Stomach (tissue), 4 donors: ENCODE measurements around the gene STIM2.

Experiments
- EP300 ChIP-seq: sonication (generic); formaldehyde crosslinking; IDR thresholded peaks from one replicate; pipeline ENCODE4 v1.6.1; 2017; ENCODE audit warnings: antibody characterized with exemption
- POLR2A ChIP-seq, 4 donors: fragments of 450-650 bp; IDR thresholded peaks; one replicate each; pipeline ENCODE4 v1.6.1; 2016; ENCODE audit warnings: antibody characterized with exemption in 4 of 4, control low read depth in 2 of 4, mild to moderate bottlenecking in 1 of 4, moderate library complexity in 1 of 4
- POLR2AphosphoS5 ChIP-seq, 3 donors: sonication (generic); formaldehyde crosslinking; IDR thresholded peaks; one replicate each; pipeline ENCODE4 v1.6.1; 2016; ENCODE audit warnings: antibody characterized with exemption in 3 of 3
- TF ChIP-seq, protein P1 (sequence below), 7 experiments: fragments of 450-650 bp in 4 of 7; fragments of 200-600 bp in 3 of 7; sonication (generic) in 3 of 7; IDR thresholded peaks; one replicate each; pipeline ENCODE4 v1.5.1; 2016 to 2019; ENCODE audit warnings: antibody characterized with exemption in 7 of 7, control low read depth in 2 of 7, mild to moderate bottlenecking in 1 of 7

GRCh38 chr4:26950446-26950845 lies 89.8 kb downstream of the STIM2 start:
- TF ChIP-seq, protein P1, sequence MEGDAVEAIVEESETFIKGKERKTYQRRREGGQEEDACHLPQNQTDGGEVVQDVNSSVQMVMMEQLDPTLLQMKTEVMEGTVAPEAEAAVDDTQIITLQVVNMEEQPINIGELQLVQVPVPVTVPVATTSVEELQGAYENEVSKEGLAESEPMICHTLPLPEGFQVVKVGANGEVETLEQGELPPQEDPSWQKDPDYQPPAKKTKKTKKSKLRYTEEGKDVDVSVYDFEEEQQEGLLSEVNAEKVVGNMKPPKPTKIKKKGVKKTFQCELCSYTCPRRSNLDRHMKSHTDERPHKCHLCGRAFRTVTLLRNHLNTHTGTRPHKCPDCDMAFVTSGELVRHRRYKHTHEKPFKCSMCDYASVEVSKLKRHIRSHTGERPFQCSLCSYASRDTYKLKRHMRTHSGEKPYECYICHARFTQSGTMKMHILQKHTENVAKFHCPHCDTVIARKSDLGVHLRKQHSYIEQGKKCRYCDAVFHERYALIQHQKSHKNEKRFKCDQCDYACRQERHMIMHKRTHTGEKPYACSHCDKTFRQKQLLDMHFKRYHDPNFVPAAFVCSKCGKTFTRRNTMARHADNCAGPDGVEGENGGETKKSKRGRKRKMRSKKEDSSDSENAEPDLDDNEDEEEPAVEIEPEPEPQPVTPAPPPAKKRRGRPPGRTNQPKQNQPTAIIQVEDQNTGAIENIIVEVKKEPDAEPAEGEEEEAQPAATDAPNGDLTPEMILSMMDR (IDR thresholded peaks at IDR 0.05) = no peak
- TF ChIP-seq POLR2AphosphoS5 (IDR thresholded peaks at IDR 0.05) = no peak
- TF ChIP-seq POLR2A (IDR thresholded peaks at IDR 0.05) = no peak
- no peak for TF ChIP-seq EP300
